OCI-LY7 (cell line): Measurements from ENCODE around the gene CT47A1.

Experiments
- CTCF ChIP-seq: fragments of 200-600 bp; sonication (generic); conservative IDR thresholded peaks from 2 replicates; pipeline ENCODE4 v1.5.1; 2014; ENCODE audit warnings: mild to moderate bottlenecking, antibody characterized with exemption, low read length, moderate library complexity, mixed read lengths
- EZH2phosphoT487 ChIP-seq: fragments of 200-600 bp; sonication (generic); IDR thresholded peaks from 2 replicates; pipeline ENCODE4 v1.6.1; 2018; ENCODE audit warnings: low read depth, borderline replicate concordance, mild to moderate bottlenecking, mixed run types, antibody characterized with exemption, low read length, moderate library complexity, mixed read lengths

- TF ChIP-seq CTCF (no peak), EZH2phosphoT487 (no peak)
Observed at GRCh38 chrX:121013897-121014455, 28.4 kb upstream of the CT47A1 start.
